ENCODE data around the gene CLTA.

Gene CLTA

GRCh38 chr9:36245906-36246305 is 55.2 kb downstream of the CLTA start:
- no peak for DNase-seq (ENCODE audit: low spot score)

GRCh38 chr9:36247356-36247755 is 56.6 kb downstream of the CLTA start:
- DNase-seq (ENCODE audit: low spot score), result no peak

- peak; percentile 50 for DNase-seq (ENCODE audit: low spot score)
Observed at GRCh38 chr9:36248061-36248460, 57.3 kb downstream of the CLTA start.

GRCh38 chr9:36249189-36249588 is 58.5 kb downstream of the CLTA start:
- no peak for DNase-seq (ENCODE audit: low spot score)

GRCh38 chr9:36250079-36250478 is 59.4 kb downstream of the CLTA start:
- DNase-seq (ENCODE audit: low spot score), result no peak

- no peak for DNase-seq (ENCODE audit: low spot score)
Observed at GRCh38 chr9:36251428-36251827, 60.7 kb downstream of the CLTA start.

GRCh38 chr9:36258208-36258995 is 67.7 kb downstream of the CLTA start, which contains the start of gene GNE:
Gene GNE (minus strand): TSS chr9:36258448. CDS start chr9:36249355, 9,093 bp downstream.
- DNase-seq (ENCODE audit: low spot score), result peak; percentile 94

- no peak for DNase-seq (ENCODE audit: low spot score)
Observed at GRCh38 chr9:36258996-36259533, 68.3 kb downstream of the CLTA start.
